Keratinocyte (primary cell): ENCODE data around the gene ODAD2.

ENCODE experiments used
- EZH2 ChIP-seq: IDR thresholded peaks from one replicate; pipeline ENCODE4 v1.6.1; 2012; ENCODE audit warnings: inconsistent platforms, mild to moderate bottlenecking, low read length, moderate library complexity
- TF ChIP-seq, protein P1 (sequence below), 3 experiments: IDR thresholded peaks in 1 of 3; conservative IDR thresholded peaks in 1 of 3; optimal IDR thresholded peaks in 1 of 3; 2 replicates in 2 of 3; 3 replicates in 1 of 3; pipeline versions ENCODE3 to v1.5.1; 2011; ENCODE audit warnings: low read length in 3 of 3, mild to moderate bottlenecking in 3 of 3, moderate library complexity in 2 of 3, control low read depth in 1 of 3, inconsistent platforms in 1 of 3; ENCODE audit not compliant: insufficient read depth in 2 of 3; ENCODE audit errors: extremely low read depth in 1 of 3

GRCh38 chr10:27834476-27834875, 164.4 kb downstream of the ODAD2 start:
- TF ChIP-seq, protein P1, sequence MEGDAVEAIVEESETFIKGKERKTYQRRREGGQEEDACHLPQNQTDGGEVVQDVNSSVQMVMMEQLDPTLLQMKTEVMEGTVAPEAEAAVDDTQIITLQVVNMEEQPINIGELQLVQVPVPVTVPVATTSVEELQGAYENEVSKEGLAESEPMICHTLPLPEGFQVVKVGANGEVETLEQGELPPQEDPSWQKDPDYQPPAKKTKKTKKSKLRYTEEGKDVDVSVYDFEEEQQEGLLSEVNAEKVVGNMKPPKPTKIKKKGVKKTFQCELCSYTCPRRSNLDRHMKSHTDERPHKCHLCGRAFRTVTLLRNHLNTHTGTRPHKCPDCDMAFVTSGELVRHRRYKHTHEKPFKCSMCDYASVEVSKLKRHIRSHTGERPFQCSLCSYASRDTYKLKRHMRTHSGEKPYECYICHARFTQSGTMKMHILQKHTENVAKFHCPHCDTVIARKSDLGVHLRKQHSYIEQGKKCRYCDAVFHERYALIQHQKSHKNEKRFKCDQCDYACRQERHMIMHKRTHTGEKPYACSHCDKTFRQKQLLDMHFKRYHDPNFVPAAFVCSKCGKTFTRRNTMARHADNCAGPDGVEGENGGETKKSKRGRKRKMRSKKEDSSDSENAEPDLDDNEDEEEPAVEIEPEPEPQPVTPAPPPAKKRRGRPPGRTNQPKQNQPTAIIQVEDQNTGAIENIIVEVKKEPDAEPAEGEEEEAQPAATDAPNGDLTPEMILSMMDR (optimal IDR thresholded peaks at IDR 0.05 in 1 of 3, IDR thresholded peaks at IDR 0.05 in 1 of 3, conservative IDR thresholded peaks at IDR 0.05 in 1 of 3; ENCODE audit: extremely low read depth in 1 of 3, insufficient read depth in 2 of 3, low read length in 3 of 3): no peak
- TF ChIP-seq EZH2: no peak
